Activated T-cell treated with anti-CD3 and anti-CD28 coated beads, Interleukin-2, amount 50 U/mL, for 24 hours (primary cell): Measurements from ENCODE around the gene HDLBP.

Experiments
- DNase-seq: peaks from one replicate; pipeline ENCODE4 v3.0.0-alpha.2; 2020
- H3K27ac Mint-ChIP-seq: 2 replicates; pipeline ENCODE4 v1.8.0; 2020; ENCODE audit warnings: mild to moderate bottlenecking, mixed read lengths
- H3K27me3 Mint-ChIP-seq: 2 replicates; pipeline ENCODE4 v1.8.0; 2020; ENCODE audit warnings: mixed read lengths
- H3K36me3 Mint-ChIP-seq: 2 replicates; pipeline ENCODE4 v1.8.0; 2020; ENCODE audit warnings: low read depth, mixed read lengths
- H3K4me1 Mint-ChIP-seq: 2 replicates; pipeline ENCODE4 v1.8.0; 2020; ENCODE audit warnings: low read depth, mixed read lengths
- H3K4me3 Mint-ChIP-seq: 2 replicates; pipeline ENCODE4 v1.8.0; 2020; ENCODE audit warnings: mild to moderate bottlenecking, moderate library complexity, mixed read lengths
- H3K9me3 Mint-ChIP-seq: 2 replicates; pipeline ENCODE4 v1.8.0; 2020; ENCODE audit warnings: mixed read lengths

Gene HDLBP

GRCh38 chr2:241249654-241250053 lies 65.8 kb downstream of the HDLBP start:
- H3K27ac Mint-ChIP-seq, result no peak overlapping the region
- peaks cover 96% of the 10 kb centered on the region for H3K36me3 Mint-ChIP-seq
- H3K9me3 Mint-ChIP-seq, result no peaks in the 10 kb centered on the region
- no peaks in the 10 kb centered on the region for H3K4me1 Mint-ChIP-seq
- H3K4me3 Mint-ChIP-seq, result no peak overlapping the region
- no peak for DNase-seq
- H3K27me3 Mint-ChIP-seq, result no peaks in the 10 kb centered on the region

GRCh38 chr2:241248897-241249296 lies 66.6 kb downstream of the HDLBP start:
- H3K36me3 Mint-ChIP-seq, result peaks cover 98% of the 10 kb centered on the region
- no peak overlapping the region for H3K4me3 Mint-ChIP-seq
- H3K4me1 Mint-ChIP-seq, result no peaks in the 10 kb centered on the region
- no peaks in the 10 kb centered on the region for H3K9me3 Mint-ChIP-seq
- no peak overlapping the region for H3K27ac Mint-ChIP-seq
- DNase-seq, result no peak
- H3K27me3 Mint-ChIP-seq, result no peaks in the 10 kb centered on the region

- H3K4me1 Mint-ChIP-seq, result no peaks in the 10 kb centered on the region
- no peak for DNase-seq
- no peaks in the 10 kb centered on the region for H3K9me3 Mint-ChIP-seq
- H3K4me3 Mint-ChIP-seq, result no peak overlapping the region
- H3K27ac Mint-ChIP-seq, result no peak overlapping the region
- H3K36me3 Mint-ChIP-seq, result peaks cover 98% of the 10 kb centered on the region
- H3K27me3 Mint-ChIP-seq, result no peaks in the 10 kb centered on the region
These were observed 67.2 kb downstream of the HDLBP start for GRCh38 chr2:241248289-241248688.

DNA sequence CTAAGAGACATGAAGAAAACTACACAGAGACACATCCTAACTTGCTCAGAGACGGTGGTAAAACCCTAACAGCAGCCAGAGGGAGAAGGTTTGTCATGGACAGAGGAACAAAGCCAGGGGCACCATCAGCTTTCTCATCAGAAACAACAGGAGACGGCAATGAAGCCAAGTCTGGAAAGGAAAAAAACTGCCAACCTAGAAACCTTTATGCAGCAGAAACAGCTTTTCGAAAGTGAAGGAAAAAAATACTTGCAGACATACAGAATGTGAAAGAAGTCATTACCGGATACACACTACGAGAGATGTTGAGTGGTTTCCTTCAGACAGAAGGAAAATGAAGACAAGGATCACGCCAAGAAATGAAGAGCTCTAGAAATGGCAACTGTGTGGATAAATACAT lies 71.1 kb downstream of the HDLBP start:
- H3K4me1 Mint-ChIP-seq, result no peaks in the 10 kb centered on the region
- peak overlapping the region; percentile 63 for H3K27ac Mint-ChIP-seq
- H3K36me3 Mint-ChIP-seq, result peaks cover 96% of the 10 kb centered on the region
- DNase-seq, result no peak
- H3K4me3 Mint-ChIP-seq, result no peak overlapping the region
- no peaks in the 10 kb centered on the region for H3K27me3 Mint-ChIP-seq
- no peaks in the 10 kb centered on the region for H3K9me3 Mint-ChIP-seq

DNA sequence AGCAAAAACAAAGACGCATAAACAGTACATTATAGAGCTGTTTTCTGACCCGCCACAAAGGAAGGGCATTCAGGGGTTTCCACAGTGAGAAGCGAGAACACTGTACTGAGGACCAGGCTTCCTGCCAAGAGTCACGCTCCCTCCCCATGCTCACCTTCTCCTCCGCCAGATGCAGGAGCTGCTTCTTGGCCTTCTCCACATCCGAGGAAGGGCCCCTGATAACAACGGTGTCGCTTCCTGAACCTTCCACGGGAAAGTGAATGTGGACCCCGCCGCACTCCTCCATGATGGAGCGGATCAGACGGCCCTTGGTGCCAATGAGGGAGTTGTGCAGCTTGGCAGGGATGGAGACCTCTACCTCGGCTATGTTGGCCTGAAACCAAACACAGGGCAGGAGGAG lies 73.2 kb downstream of the HDLBP start:
- H3K9me3 Mint-ChIP-seq, result no peaks in the 10 kb centered on the region
- H3K27me3 Mint-ChIP-seq, result no peaks in the 10 kb centered on the region
- DNase-seq, result no peak
- H3K4me1 Mint-ChIP-seq, result no peaks in the 10 kb centered on the region
- peaks cover 96% of the 10 kb centered on the region for H3K36me3 Mint-ChIP-seq
- no peak overlapping the region for H3K4me3 Mint-ChIP-seq
- H3K27ac Mint-ChIP-seq, result no peak overlapping the region

- H3K4me1 Mint-ChIP-seq, result no peaks in the 10 kb centered on the region
- H3K36me3 Mint-ChIP-seq, result peaks cover 96% of the 10 kb centered on the region
- no peak for DNase-seq
- H3K27me3 Mint-ChIP-seq, result no peaks in the 10 kb centered on the region
- H3K9me3 Mint-ChIP-seq, result no peaks in the 10 kb centered on the region
- no peak overlapping the region for H3K4me3 Mint-ChIP-seq
- H3K27ac Mint-ChIP-seq, result no peak overlapping the region
These were observed 73.8 kb downstream of the HDLBP start for GRCh38 chr2:241241669-241242068.

DNA sequence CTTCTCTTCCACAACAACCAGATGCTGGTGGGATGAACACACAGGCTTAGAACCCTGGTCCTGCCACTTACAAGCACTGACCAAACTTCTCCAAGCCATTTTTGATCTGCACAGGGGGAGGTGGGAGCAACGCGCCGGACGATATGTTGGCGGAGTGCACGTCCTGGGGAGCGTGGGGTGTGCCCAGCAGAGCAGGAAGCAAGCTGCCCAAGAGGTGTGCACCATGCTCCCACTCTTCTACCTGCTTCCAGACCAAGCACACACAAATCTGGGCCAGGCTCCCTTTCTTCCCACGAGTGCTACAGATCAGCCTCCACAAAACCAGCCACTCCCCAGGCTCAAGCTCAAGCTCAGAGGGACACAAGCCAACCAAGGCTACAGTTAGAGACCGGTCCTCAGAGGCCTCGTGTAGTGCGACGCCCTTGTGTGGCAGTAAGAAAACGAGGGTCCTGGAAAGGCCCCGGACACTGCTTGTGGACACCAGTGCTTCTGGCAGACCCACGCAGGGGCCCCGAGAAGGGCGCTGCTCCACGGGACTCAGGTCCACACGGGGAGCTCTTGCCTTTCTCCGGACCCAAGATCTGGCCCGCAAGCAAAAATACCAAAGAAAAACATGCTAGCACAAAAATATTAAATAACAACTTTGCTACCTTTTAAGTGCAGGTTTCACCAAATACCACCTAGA lies 75.0 kb downstream of the HDLBP start:
- Mint-ChIP-seq H3K27ac (no peak overlapping the region), H3K4me3 (no peak overlapping the region), H3K9me3 (no peaks in the 10 kb centered on the region), H3K27me3 (no peaks in the 10 kb centered on the region), H3K36me3 (peaks cover 96% of the 10 kb centered on the region), H3K4me1 (no peaks in the 10 kb centered on the region)
- no peak for DNase-seq

DNA sequence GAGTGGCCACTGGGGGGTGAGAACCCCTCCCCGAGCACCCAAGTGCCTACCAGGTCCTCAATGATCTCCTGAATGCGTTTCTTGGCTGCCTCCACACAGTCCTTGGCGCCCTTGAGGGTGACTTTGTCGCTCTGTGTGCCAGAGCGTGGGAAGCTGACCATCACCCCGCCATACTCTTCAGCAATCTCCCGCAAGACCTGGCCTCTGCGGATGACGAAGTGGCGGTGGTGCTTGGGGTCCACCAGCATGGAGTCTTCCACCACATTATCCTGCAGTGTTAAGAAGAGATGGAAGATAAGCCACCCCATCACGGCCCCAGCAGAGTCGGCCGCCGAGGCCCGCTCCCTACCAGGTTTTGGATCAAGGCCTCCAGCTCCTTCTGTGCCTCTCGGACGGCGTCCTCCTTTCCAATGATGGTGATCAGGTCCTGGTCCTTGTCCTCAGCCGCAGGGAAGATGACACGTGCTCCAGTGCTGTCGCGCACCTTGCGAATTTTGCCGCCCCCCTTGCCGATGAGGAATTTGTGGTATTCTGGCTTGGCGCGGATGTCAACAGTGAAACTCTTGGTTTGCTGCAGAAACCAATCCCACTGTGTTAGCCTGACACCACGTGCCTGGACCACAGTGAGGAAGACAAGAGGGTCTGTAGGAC lies 75.8 kb downstream of the HDLBP start:
- Mint-ChIP-seq H3K4me3 (no peak overlapping the region), H3K4me1 (no peaks in the 10 kb centered on the region), H3K27me3 (no peaks in the 10 kb centered on the region), H3K9me3 (no peaks in the 10 kb centered on the region), H3K36me3 (peaks cover 98% of the 10 kb centered on the region), H3K27ac (no peak overlapping the region)
- DNase-seq, result no peak

- Mint-ChIP-seq H3K9me3 (no peaks in the 10 kb centered on the region), H3K27ac (peak overlapping the region; percentile 27), H3K4me3 (no peak overlapping the region), H3K36me3 (peaks cover 98% of the 10 kb centered on the region), H3K4me1 (no peaks in the 10 kb centered on the region), H3K27me3 (no peaks in the 10 kb centered on the region)
- no peak for DNase-seq
These were observed 76.7 kb downstream of the HDLBP start for GRCh38 chr2:241238693-241239198.

DNA sequence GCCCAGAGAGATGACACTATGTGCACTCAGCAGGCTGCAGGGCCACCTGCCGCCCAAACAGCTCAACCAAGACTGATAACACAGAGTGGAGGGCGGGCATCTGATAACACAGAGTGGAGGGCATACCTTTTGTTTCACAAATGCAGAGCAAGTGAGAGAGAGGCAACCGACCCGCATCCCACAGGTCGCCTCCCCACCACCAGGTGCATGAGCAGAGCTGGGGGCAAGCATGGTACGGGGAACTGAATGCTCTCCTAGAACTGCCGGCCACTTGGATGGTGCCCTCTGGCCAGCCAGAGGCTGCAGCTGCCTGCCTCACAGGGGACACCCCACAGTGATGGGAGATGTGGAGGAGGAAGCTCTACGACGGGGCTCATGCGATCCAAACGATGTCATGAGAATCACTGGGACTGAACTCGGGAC lies 77.5 kb downstream of the HDLBP start:
- no peak for DNase-seq
- H3K9me3 Mint-ChIP-seq, result no peaks in the 10 kb centered on the region
- no peaks in the 10 kb centered on the region for H3K4me1 Mint-ChIP-seq
- H3K4me3 Mint-ChIP-seq, result no peak overlapping the region
- no peaks in the 10 kb centered on the region for H3K27me3 Mint-ChIP-seq
- peaks cover 98% of the 10 kb centered on the region for H3K36me3 Mint-ChIP-seq
- no peak overlapping the region for H3K27ac Mint-ChIP-seq

GRCh38 chr2:241237047-241237446 lies 78.4 kb downstream of the HDLBP start:
- Mint-ChIP-seq H3K27ac (peak overlapping the region; percentile 54), H3K4me3 (no peak overlapping the region), H3K9me3 (no peaks in the 10 kb centered on the region), H3K4me1 (no peaks in the 10 kb centered on the region), H3K36me3 (peaks cover 98% of the 10 kb centered on the region), H3K27me3 (no peaks in the 10 kb centered on the region)
- DNase-seq, result no peak

DNA sequence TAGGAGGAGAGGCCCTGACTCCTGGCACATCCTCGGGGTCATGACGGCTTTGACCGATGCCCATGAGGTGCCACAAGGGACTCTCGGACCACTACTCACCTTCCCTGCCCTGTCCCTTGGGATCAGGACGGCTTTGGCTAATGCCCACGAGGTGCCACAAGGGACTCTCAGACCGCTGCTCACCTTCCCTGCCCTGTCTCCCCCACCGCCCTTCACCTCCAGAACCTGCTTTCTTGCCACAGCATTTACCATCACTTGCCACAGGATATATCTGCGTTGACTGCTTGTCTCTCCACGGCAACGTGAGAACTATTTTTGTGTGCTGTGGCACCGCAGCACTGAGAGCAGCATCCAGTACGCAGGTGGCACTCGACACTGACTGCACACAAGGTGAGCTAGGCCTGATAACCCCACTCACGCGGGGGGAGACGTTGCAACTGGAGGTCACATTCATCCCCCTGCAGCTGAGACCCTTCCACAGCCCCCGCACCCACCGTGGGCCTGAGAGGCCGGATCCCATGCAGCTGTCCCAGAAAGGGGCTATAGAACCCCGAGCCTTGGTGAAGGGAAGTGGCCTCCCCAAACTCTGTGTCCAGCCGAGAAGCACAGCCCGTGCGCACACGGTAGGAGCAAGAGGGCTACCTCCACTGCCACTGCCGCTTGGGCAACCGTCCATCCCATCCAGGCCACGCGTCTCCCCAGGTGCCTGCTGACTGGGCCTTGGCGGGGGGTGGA lies 79.4 kb downstream of the HDLBP start:
- H3K27ac Mint-ChIP-seq, result peak overlapping the region; percentile 40
- H3K4me1 Mint-ChIP-seq, result no peaks in the 10 kb centered on the region
- H3K9me3 Mint-ChIP-seq, result no peaks in the 10 kb centered on the region

DNA sequence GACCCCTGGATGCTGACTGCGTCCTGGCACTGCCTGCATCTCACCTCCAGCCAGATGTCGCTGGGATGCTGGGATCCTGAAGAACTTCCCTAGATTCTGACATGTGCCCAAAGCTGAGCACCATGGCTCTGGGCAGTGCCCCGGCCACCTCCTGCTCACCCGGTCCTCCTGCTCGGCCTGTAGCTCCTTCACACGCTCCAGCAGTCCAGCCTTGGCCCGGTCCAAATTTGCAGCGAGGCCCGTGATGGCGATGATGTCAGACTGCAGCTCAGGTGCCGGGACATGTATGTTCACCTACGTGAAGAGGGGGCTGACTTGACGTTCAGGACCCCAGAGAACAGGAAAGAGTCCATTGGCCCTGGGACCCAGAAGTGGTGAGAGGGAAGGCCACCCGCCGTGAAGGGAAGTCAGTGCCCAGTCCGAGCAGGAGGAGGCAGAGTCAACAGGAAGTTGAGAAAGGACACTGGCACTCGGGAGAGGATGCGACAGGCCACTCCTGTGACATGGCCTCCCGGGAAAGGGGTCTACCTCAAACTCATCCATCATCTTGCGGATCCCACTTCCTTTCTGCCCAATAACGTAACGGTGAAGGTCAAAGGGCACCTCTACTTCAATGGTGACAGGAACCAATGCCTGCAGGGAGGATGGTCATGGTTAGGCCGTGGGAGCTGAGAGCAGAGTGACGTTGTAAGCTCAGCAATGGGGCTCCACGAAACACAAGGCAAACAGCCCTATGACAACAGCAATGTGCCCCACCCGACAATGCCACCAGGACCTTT lies 80.3 kb downstream of the HDLBP start:
- H3K4me1 Mint-ChIP-seq, result no peaks in the 10 kb centered on the region
- no peaks in the 10 kb centered on the region for H3K9me3 Mint-ChIP-seq
- peak overlapping the region; percentile 40 for H3K27ac Mint-ChIP-seq
- no peaks in the 10 kb centered on the region for H3K27me3 Mint-ChIP-seq
- peaks cover 100% of the 10 kb centered on the region for H3K36me3 Mint-ChIP-seq
- H3K4me3 Mint-ChIP-seq, result no peak overlapping the region
- no peak for DNase-seq

More for the DNA sequence above, 79.4 kb downstream of the HDLBP start:
- DNase-seq, result no peak
- Mint-ChIP-seq H3K4me3 (no peak overlapping the region), H3K36me3 (peaks cover 100% of the 10 kb centered on the region), H3K27me3 (no peaks in the 10 kb centered on the region)

- Mint-ChIP-seq H3K4me3 (no peak overlapping the region), H3K36me3 (peaks cover 98% of the 10 kb centered on the region), H3K27me3 (no peaks in the 10 kb centered on the region), H3K4me1 (no peaks in the 10 kb centered on the region), H3K27ac (peak overlapping the region; percentile 41), H3K9me3 (no peaks in the 10 kb centered on the region)
- no peak for DNase-seq
These were observed 81.2 kb downstream of the HDLBP start for GRCh38 chr2:241234066-241234790.
